ENCODE results near the gene MAP3K8. TPM values are rescaled to one million over a fixed set of nuclear protein-coding genes. Genes with fewer than 3 reads are reported as not detected.

Gene MAP3K8
- total and polyA plus RNA-seq, 9 of the 15 experiments (the other 6 are each of a cell fraction or from before 2014, with no cell fraction given), result 6.9 to 23.6 (median 13.6) TPM

DNA sequence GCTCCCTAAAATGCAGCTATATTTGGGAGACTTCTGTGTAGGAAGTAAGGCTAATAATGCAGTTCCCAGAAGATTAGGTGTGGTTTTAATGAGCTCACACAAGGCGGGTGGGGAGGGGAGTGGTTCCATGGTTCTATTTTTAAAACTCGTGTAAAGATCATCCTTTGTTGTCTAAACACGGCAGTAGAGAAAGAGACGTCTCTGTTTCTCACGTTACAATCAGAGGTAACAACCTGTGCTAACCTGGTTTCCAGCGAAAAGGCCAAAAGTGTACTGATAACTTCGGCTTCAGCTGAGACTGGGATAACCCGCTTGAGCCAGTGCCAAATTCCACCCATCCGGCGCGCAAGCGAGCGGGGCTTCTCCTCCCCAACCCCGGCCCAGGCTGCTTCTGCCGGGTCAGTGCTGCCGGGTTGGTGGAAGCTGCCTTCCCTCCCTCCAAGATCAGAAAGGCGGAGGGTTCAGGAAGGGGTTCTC lies 2.5 kb upstream of the MAP3K8 start (continued):
- TF ChIP-seq, protein P1, sequence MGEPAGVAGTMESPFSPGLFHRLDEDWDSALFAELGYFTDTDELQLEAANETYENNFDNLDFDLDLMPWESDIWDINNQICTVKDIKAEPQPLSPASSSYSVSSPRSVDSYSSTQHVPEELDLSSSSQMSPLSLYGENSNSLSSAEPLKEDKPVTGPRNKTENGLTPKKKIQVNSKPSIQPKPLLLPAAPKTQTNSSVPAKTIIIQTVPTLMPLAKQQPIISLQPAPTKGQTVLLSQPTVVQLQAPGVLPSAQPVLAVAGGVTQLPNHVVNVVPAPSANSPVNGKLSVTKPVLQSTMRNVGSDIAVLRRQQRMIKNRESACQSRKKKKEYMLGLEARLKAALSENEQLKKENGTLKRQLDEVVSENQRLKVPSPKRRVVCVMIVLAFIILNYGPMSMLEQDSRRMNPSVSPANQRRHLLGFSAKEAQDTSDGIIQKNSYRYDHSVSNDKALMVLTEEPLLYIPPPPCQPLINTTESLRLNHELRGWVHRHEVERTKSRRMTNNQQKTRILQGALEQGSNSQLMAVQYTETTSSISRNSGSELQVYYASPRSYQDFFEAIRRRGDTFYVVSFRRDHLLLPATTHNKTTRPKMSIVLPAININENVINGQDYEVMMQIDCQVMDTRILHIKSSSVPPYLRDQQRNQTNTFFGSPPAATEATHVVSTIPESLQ (CRISPR knock-in tag; IDR thresholded peaks at IDR 0.05), result no peak
- TF ChIP-seq ZBTB7A (IDR thresholded peaks at IDR 0.05; ENCODE audit: borderline replicate concordance, control insufficient read depth, low read depth, low read length), result 0 out of 2 replicates have a peak, but pooled peaks have one; percentile 45
- TF ChIP-seq ETV5 (CRISPR knock-in tag; IDR thresholded peaks at IDR 0.05; ENCODE audit: low read depth), result 0 out of 2 replicates have a peak, but pooled peaks have one; percentile 8
- TF ChIP-seq, protein P2, sequence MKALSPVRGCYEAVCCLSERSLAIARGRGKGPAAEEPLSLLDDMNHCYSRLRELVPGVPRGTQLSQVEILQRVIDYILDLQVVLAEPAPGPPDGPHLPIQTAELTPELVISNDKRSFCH (CRISPR knock-in tag; IDR thresholded peaks at IDR 0.05), result no peak
- TF ChIP-seq, protein P2 (tag; IDR thresholded peaks at IDR 0.05), result 0 out of 2 replicates have a peak, but pooled peaks have one; percentile 41
- TF ChIP-seq, protein P3, sequence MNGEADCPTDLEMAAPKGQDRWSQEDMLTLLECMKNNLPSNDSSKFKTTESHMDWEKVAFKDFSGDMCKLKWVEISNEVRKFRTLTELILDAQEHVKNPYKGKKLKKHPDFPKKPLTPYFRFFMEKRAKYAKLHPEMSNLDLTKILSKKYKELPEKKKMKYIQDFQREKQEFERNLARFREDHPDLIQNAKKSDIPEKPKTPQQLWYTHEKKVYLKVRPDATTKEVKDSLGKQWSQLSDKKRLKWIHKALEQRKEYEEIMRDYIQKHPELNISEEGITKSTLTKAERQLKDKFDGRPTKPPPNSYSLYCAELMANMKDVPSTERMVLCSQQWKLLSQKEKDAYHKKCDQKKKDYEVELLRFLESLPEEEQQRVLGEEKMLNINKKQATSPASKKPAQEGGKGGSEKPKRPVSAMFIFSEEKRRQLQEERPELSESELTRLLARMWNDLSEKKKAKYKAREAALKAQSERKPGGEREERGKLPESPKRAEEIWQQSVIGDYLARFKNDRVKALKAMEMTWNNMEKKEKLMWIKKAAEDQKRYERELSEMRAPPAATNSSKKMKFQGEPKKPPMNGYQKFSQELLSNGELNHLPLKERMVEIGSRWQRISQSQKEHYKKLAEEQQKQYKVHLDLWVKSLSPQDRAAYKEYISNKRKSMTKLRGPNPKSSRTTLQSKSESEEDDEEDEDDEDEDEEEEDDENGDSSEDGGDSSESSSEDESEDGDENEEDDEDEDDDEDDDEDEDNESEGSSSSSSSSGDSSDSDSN (IDR thresholded peaks at IDR 0.05; ENCODE audit: borderline replicate concordance in 1 of 2, low read depth in 2 of 2, low read length in 2 of 2), result peak; percentile 62 to 85; a peak in 3 of 4 replicates
- TF ChIP-seq ZC3H11A (IDR thresholded peaks at IDR 0.05; ENCODE audit: low read depth, low read length), result no peak
- no peak for TF ChIP-seq ZNF41 (CRISPR knock-in tag; conservative IDR thresholded peaks at IDR 0.05)
- TF ChIP-seq MTA2 (IDR thresholded peaks at IDR 0.05; ENCODE audit: low read depth), result no peak
- TF ChIP-seq, protein P4, sequence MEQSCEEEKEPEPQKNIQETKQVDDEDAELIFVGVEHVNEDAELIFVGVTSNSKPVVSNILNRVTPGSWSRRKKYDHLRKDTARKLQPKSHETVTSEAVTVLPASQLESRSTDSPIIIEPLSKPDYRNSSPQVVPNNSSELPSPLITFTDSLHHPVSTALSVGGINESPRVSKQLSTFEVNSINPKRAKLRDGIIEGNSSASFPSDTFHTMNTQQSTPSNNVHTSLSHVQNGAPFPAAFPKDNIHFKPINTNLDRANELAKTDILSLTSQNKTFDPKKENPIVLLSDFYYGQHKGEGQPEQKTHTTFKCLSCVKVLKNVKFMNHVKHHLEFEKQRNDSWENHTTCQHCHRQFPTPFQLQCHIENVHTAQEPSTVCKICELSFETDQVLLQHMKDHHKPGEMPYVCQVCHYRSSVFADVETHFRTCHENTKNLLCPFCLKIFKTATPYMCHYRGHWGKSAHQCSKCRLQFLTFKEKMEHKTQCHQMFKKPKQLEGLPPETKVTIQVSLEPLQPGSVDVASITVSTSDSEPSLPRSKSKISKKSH (CRISPR knock-in tag; IDR thresholded peaks at IDR 0.05), result no peak
- 0 out of 4 replicates have a peak, but pooled peaks of 1 of the 2 experiments have one; percentile 44 for TF ChIP-seq KDM1A (IDR thresholded peaks at IDR 0.05)
- TF ChIP-seq, protein P5, sequence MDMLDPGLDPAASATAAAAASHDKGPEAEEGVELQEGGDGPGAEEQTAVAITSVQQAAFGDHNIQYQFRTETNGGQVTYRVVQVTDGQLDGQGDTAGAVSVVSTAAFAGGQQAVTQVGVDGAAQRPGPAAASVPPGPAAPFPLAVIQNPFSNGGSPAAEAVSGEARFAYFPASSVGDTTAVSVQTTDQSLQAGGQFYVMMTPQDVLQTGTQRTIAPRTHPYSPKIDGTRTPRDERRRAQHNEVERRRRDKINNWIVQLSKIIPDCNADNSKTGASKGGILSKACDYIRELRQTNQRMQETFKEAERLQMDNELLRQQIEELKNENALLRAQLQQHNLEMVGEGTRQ (CRISPR knock-in tag; IDR thresholded peaks at IDR 0.05), result no peak
- no peak for TF ChIP-seq SNIP1 (IDR thresholded peaks at IDR 0.05; ENCODE audit: low read depth)
- TF ChIP-seq ZNF263 (CRISPR knock-in tag; IDR thresholded peaks at IDR 0.05; ENCODE audit: borderline replicate concordance), result peak; percentile 54; the same call in 1 of the 2 replicates
- TF ChIP-seq, protein P6, sequence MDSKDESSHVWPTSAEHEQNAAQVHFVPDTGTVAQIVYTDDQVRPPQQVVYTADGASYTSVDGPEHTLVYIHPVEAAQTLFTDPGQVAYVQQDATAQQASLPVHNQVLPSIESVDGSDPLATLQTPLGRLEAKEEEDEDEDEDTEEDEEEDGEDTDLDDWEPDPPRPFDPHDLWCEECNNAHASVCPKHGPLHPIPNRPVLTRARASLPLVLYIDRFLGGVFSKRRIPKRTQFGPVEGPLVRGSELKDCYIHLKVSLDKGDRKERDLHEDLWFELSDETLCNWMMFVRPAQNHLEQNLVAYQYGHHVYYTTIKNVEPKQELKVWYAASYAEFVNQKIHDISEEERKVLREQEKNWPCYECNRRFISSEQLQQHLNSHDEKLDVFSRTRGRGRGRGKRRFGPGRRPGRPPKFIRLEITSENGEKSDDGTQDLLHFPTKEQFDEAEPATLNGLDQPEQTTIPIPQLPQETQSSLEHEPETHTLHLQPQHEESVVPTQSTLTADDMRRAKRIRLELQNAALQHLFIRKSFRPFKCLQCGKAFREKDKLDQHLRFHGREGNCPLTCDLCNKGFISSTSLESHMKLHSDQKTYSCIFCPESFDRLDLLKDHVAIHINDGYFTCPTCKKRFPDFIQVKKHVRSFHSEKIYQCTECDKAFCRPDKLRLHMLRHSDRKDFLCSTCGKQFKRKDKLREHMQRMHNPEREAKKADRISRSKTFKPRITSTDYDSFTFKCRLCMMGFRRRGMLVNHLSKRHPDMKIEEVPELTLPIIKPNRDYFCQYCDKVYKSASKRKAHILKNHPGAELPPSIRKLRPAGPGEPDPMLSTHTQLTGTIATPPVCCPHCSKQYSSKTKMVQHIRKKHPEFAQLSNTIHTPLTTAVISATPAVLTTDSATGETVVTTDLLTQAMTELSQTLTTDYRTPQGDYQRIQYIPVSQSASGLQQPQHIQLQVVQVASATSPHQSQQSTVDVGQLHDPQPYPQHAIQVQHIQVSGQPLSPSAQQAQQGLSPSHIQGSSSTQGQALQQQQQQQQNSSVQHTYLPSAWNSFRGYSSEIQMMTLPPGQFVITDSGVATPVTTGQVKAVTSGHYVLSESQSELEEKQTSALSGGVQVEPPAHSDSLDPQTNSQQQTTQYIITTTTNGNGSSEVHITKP (IDR thresholded peaks at IDR 0.05; ENCODE audit: partially characterized antibody), result peak; percentile 75
